ENCODE results near the gene AIPL1.

AIPL1 gene

DNA sequence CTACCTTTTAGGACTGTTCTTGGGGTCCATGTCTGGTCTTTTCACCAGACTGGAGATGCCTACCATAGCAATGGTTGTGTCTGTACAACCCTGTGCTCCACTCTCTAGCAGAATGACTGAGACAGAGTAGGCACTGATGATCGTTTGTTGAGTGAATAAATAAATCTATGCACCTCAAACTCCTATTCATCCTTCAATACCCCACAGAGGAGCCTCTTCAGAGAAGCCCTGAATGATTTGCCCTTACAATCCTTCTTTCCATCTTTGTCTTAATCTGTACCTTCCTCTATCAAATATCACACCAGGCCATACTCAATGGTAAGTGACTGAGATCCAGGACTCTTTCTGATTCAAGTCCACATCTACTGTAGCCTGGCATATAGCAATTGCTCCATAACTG, 32.6 kb upstream of the AIPL1 start:
- DNase-seq (ENCODE audit: low read depth): no peak

DNA sequence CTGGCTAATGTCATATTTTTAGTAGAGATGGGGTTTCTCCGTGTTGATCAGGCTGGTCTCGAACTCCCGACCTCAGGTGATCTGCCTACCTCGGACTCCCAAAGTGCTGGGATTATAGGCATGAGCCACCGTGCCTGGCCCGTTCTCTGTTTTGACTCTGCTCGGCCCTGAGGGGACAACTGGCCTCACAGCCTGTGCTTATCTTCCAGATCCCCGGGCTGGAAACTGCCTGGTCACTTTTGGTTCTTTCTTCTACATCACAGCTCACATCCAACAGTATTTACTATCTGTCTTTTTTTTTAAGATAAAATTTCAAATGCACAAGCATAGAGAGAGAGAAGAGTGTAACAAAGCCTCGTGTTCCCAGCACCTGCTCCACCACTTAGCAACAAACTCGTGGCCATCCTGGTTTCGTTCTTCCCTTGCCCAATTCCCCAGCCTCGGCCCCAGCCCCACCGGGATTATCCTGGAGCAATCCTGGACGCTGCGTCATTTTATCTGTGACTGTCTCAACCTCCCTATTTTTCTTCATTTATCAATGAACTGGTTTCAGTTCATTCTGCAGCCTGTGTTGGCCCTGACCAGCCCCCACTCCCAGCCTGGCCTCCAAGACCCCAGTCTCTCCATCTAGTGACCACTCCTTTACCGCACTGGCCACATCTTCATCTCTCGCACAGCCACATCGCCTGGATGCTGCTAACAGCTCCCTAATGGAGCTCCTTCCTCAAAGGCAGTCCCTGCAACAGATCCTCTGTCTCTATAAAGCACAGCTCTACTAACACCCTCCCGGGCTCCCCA, 30.5 kb upstream of the AIPL1 start:
- DNase-seq (ENCODE audit: low read depth): no peak

DNA sequence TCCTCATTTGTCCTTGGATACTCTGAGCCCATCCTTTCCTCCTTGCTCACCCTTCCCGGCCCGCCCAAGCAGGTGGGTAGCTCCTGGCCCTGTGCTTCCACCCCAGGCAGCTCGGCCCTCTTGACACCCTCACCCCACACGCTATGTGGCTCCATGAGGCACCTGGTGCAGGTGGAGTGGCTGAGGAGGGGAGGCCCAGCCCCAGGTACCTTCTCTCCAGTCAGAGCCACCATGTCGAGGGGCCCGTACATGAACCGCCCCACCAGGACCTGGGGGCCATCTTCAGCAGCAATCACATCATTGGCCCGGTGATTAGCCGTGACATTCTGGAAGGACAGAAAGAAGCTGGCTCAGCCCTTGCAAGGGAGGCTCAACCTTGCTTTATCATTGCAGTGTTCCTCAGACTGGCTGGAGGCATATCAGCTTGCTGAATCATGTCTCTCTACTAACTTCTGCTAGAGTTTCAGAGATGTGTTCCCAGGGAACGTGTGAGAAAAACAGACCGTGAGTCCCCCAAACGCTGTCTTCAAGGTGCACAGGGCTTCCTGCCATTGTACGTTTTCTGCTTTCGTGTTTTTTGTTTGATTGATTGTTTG, 29.6 kb upstream of the AIPL1 start:
- DNase-seq (ENCODE audit: low read depth): no peak

DNA sequence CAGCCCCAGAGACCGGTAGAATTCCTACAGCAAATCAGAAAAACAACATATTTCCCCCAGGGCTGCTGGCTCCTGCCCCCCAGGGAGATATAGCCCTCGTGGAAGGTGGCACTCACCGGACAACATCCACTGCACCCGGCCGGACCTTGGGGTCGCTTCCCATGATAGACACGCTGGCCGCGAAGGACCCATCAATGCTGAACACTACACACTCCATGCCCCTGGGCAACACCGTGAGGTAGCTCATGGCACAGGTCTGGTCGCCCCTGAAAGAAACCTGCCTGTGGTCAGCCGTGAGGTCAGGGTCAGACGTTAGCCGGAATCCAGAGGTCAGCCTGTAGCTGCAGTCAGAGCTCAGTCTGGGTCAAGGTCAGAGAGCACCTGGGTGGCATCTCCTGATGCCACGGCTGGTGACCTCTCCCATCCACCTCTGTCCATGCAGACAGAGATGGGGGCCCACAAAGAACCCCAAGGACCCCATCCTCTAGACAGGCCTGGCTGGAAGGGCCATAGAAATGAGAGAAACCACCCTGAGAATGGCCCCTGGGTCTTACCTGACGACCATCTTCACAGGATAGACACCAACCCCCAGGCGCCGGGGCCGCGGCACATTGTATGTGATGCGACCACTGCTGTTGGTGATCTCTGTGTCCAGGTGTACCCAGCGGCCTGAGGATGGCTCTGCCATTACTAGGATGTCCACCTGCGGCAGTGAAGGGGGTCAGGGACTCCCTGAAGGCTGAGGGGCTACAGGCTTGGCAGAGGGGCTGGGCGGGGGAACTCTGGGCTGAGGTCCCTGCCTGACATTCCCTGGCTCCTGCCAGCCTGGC, 28.9 kb upstream of the AIPL1 start:
- no peak for DNase-seq (ENCODE audit: low read depth)

DNA sequence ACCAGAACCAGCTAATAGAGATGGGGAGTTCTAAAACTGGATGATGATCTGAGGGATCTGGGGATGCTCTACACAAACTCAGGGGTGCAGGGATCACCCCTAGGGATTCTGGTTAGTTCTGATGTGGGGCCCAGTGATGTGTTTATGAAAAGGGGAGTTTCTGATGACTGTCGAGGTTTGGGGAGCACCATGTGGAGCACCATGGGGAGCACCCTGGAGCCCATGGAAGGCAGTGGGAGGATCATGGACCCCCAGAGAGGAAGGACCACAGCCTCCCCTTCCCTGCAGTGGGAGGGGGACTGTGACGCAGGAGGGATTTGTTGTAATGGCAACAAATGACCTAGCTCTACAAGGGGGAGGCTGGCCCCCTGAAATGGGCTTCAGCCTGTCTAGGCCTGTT, 27.8 kb upstream of the AIPL1 start:
- no peak for DNase-seq (ENCODE audit: low read depth)

DNA sequence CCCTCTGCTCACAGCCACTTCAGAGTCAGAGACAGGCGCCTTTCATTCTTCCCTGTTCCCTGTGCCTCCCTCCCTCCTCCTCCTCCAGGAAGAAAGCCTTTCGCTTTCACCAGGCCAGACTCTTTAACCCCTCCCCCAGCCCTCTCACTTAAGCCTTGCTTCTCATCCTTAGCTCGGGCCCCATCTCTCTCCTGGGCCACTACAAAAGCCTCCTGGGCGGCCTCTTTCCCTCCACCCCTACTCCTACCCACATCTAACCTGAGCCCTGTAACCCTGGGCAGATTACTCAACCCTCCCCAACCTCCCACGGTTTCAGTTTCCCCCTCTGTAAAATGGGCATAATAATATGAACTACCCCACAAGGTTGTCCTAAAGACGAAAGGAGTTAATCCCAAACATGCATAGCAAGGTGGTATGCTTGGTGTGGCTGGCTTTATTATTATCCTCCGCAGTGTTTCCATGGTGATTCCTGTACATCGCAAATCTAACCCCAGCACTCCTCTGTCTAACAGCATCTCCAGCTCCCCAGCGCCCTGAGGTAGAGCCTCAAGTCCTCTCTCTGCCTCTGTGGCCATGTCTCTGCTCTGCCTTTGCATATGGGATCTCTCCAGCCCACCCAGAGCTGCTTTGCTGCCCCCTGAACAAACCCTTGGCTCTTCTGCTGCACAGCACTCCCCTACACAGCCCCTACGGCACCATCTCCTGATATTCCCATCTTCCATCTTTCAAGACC, 27.0 kb upstream of the AIPL1 start:
- DNase-seq (ENCODE audit: low read depth): no peak

DNA sequence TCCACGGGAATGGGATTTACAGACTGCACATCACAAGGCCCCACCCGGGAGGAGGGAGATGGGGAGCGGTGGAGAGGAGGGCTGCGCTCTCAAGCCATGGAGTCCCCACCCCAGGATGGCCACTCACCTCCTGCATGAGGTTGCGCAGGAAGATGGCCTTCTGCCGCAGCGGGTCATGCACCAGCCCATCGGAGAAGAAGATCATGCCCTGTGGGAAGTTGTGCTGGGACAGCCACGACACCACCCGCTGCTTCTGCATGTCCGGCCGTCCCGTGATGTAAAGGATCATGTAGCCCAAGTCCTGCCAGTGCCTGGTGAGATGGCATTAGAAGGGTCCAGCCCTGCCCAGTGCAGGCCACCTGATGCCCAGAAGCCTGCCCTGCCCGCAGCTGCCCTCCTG, 26.3 kb upstream of the AIPL1 start:
- DNase-seq (ENCODE audit: low read depth): no peak

DNA sequence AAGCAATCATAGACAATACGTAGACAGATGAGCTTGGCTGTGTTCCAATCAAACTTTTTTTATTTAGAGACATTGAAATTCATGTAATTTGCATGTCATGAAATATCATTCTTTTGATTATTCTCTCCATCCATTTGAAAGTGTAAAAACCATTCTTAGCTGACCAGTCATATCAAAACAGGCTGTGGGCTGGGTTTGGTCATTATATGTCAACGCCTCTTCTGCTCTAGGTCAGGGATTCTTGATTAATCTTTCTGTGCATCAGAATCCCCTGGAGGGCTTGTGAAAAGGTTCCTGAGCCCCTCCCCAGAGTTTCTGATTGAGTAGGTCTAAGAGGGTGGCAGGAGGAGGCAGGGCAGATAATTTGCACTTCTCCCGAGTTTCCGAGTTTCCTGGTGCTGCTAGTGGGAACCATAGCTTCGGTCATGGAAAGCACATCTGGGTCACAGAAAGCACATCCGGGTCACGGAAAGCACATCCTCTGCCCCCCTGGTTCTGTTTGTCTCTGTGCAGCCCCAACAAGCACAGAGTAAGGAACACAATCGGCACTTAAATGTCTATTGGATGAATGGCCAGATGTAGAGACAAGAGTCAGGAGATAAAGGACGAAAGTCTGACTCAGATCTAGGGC, 25.7 kb upstream of the AIPL1 start:
- no peak for DNase-seq (ENCODE audit: low read depth)

DNA sequence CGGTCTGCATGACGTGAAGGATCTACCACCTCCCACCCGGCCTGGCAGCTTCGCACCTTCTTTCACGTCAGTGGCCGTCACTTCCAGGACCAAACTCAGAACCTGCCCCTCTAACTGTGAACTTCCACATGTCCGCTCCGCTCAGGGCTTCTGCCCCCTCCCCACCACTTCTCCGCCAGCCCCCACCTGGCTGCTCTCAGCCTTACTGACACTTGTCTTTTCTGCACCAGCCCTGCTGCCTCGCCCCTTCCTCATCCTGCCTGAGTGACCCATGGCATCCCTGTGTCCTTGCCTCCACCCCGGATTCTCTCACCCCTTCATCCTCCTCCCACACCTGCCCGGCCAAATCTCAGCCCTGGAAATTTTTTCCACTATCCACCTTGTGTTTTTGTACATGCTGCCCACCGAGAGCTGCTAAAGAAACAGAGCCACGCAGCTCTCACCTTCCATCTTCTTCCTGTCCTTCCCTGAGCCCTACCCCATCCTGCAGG, 23.6 kb upstream of the AIPL1 start:
- no peak for DNase-seq (ENCODE audit: low read depth)

DNA sequence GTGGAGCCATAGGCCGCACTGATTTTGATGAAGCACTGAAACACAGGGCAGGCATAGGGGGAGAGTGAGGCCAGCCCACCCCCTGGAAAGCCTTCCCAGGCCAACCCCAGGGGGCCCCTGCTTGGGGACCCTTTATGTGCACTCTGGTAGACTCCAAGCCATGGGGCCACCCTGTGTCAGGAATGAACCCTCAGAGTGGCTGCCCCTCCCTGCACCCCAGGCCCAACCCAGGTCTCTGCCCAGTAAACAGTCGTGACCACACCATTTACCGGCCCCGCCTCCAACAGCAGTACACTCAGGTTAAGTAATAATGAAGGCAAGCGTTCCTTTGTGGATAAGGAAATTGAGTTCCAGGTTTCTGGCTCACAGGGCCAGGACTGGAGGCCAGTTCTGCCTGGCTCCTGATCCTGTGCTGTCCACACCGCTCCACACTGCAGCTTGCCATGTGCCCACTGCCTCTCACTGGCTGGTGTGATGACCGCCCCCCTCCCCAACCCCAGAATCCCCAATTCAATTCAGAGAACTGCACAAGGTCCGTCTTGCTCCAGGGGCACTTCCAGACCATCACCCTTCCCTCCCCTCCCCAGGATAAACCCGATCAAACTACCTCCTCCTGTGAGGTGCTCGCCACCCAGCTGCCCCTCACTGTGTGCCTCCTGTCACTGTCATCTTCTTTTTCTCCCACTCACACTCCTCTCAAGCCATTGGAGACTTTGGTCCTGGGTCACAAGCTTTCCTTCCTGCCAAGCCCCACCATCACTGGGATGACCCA, 23.0 kb upstream of the AIPL1 start:
- DNase-seq (ENCODE audit: low read depth): no peak

DNA sequence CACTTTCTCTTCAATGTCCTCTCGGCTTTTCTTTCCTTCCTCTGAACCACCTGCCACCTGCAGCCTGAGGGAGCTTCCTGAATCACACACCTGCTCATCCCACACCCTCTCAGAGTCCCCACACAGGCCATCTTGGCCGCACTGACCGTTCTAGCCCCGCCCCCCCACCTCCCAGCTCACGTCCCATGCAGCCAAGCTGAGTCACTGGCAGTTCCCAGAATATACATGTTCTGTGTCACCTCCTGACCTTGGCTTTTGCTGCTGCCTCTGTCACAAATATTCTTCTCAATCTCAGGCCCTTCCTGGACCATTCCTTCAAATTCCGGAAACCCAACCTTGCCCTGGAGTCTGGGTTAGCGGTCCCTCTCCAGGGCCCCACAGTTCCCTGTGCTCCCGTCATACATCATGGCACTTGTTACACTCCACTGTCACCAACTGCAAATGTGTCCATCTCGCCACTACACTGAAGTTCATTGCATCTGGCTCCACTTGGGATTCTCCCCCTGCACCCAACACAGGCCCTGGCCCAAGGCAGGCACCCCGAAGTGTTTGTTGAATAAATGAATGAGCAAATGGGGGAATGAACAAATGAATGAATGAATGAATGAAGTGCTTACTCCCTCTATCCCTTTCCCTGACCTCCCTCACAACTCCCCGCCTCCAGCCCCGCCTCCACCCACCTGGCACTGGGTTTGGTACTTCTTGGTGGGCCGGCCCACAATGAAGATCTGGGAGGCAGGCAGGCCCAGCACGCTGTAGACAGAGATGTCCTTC, 22.2 kb upstream of the AIPL1 start:
- DNase-seq (ENCODE audit: low read depth): peak; percentile 22

DNA sequence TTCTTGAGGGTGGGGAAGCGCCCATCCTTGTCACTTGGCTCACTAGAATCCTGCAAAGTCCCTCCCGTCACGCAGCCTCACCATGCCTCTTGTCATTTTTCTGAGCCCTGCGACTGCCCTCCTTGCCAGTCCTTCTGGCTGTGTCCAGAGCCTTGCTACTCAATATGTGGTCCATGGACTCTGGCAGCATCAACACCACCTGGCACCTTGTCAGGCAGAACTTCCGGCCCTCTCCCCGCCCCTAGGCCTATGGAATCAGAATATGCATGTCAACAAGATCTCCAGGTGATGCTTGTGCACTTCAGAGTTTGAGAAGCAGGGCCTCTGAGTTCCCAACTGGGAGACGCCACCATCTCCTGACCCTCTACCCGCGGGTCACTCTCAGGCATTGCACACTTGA, 21.4 kb upstream of the AIPL1 start:
- DNase-seq (ENCODE audit: low read depth): no peak

DNA sequence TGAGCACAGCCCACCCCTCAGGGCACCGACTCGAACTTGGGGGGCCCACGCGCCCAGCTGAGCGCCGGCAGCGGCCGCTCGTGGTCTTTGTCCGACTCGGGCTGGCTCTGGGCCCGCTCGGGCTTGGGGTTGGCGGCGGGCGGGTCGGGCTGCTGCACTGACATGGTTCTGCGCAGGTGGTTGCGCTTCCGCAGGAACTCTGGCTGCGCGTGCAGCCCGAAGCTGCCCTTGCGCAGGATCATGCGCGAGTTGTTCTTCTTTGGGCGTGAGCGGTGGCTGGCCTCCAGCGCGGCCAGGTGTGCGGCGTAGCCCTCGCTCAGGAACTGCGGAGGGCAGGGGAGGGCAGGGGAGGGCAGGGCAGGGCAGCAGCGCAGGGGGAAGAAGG, 20.4 kb upstream of the AIPL1 start:
- no peak for DNase-seq (ENCODE audit: low read depth)

DNA sequence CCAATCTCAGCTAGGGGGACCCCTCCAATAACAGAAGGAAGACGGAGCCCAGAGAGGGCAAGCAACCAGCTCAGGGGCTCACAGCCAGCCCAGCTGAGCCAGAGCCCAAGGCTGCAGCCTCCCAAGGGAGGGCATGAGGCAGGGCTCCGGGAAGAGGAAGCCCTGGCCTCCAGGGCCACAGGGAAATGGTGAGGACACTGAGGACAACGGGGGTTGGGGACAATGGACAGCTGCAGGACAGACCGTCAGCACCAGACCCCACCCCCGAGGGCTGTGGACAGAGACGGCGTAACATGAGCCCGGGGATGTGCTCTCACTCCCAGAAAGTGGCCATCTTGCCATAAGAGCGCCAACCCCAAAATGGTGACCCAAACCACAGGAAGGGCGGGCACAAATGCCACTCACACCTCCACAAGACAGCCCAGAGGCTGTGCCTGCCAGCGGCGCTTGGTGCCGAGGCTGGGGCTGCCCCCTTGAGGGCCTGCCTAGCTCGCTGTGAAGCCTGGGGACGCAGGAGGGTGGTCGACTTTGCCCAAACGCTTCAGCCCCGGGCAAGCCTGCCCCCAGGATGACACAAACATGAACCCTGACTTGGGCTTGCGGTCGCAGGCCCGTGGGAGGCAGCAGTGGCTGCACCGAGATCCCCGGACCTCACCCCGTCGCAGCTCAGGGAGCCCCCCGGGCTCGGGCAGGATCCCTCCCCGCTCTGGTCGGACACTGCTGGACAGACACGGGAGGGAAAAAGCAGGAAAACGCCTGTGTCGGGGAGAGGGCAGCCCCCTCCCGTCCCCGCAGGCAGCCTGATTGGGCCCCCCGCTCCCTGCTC, 19.8 kb upstream of the AIPL1 start:
- DNase-seq (ENCODE audit: low read depth): no peak

DNA sequence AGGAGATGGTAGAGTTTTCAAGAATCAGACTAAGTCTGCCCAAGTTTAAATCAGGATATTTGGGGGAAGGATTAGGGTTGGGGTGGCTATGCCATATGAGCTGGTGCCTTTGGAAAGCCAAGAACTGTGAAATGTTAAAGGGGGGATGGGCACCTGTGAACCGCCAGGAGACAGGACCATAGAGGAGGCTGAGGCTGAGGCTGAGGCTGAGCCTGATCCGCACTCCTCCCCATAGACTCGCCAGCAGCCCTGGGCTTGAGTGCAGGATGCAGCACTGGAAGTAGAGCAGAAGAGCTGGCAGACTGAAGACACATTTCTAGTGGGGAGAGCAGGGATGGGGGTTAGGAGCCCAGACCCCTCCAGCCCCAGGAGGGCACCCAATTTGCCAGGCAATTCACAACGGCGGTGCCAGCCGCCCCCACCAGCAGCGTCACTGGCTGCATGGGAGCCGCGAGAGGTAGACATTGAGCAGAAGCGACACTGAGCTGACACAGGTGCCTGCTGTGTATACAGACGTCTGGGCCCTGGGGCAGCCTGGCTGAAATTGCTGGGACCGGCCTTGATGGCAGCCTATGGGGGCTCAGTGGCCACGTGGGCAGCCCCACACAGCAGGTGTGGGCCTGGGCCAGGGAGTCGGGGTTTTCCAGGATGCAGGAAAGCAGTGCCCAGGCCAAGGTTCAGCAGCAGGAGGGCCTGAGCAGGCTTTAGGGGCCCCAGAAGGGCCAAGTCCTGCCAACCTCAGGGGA, 18.5 kb upstream of the AIPL1 start:
- no peak for DNase-seq (ENCODE audit: low read depth)

DNA sequence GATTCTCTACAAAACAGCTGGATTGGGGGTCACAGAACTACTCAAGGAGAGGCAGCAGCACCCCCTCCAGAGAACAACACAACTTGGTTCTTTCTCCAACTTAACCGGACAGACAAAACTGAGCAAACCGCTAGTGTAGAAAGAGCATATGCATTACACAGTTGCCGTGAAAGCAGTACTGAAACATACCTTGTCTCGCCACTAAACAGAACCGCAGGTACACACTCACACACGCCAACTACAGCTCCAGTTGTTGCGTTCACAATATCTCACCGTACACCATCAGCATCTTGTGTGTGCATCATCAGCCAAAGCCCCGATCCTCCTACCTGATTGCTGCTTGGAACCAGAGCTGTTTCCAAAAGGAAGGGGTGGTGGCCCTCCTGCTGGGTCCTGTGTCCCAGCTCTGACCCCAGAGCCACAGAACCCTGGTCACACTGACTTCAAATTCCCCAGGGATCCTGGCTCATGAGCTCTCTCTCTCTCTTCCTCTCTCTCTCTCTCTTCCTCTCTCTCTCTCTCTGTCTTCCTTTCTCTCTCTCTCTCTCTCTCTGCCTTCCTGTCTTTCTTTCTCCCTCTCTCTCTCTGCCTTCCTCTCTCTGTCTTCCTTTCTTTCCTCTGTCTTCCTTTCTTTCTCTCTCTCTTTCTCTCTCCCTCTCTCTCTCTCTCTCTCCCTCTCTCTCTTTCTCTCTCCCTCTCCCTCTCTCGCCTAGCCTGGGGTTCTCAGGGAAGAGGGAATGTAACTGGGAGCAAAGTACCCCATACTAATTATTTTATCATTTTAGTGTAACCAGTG, 17.7 kb upstream of the AIPL1 start:
- DNase-seq (ENCODE audit: low read depth): no peak

DNA sequence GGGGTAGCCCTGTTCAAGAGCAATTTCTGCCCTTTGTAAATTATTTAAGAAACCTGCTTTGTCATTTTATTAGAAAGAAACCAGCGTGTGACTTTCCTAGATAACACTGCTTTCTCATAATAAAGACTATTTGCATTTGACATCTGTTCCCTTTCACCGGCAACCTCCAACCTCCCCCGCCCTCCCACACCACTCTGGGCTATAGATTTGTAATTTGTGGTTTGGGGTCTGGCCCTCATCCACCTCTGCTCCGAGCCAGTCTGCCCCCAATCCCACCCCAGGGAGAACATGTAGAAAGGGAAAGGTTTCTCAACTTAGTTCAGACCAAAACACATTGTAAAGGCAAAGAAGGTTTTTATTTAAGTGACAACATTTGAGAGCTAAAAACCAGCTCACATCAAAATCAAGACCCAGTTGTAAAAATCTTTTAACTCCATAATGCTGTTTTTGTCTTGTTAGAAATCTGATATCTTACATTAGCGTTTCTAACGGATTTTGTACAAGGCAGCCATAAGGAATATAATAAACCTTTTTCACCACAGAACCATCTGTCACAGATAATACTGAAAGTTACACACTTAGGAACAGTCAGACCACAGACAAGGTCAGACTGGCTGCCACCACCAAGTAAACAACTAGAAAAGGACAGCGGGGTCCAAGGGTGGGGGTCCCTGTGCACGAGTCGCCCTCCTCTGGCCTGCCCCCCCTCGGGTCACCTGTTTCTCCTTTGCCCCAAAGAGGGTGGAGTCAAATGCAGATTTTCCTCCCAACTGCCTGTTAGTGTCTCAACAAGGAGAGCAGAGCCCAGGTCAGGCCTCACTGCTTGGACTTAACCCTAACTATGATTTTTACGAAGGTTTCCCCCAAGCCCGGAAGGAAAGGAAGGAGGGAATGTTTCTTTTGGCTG, 16.3 kb upstream of the AIPL1 start:
- DNase-seq (ENCODE audit: low read depth): no peak

Measured in GM04504 (cell line).